ENCODE measurements around the gene MUC20. TPM values are rescaled to one million over a fixed set of nuclear protein-coding genes. Genes with fewer than 3 reads are reported as not detected.

The MUC20 gene
- total RNA-seq, 1 experiment from 2014 or later = not detected

DNA sequence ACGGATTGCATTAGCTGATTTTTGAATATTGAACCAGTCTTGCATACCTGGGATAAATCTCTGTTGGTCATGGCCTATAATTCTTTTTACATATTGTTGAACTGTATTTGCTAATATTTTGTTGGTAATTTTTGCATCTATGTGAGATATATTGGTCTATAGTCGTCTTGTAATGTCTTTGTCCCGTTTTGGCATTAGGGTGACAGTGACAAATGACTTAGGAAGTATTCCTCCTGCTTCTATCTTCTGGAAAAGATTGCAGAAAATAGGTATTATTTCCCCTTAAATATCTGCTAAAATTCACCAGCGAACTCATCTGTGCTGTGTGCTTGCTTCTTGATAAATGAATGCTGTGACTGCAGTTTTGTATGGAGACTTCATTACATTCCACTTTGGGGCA, 23.7 kb downstream of the MUC20 start:
- Histone ChIP-seq H3K36me3 (ENCODE audit: control insufficient read depth, insufficient read depth, low read length) (no peaks in the 10 kb centered on the region), H3K4me1 (ENCODE audit: control insufficient read depth, insufficient read depth, low read length) (no peaks in the 10 kb centered on the region), H3K27me3 (ENCODE audit: control insufficient read depth, insufficient read depth, low read length) (peaks cover 4% of the 10 kb centered on the region), H3K4me3 (ENCODE audit: low read depth in 2 of 2, low read length in 2 of 2) (no peak overlapping the region), H3K9me3 (ENCODE audit: control insufficient read depth, insufficient read depth, low read depth, low read length) (no peaks in the 10 kb centered on the region), H3K27ac (ENCODE audit: low read length) (no peak overlapping the region)
- intact Hi-C loops (cut with micrococcal nuclease; ENCODE audit: unreplicated experiment) (no loop called here), in situ Hi-C loops (cut with HindIII; ENCODE audit: low pct_unique_long_range_greater_than_20kb, low sequenced_read_pairs) (no loop called here)
- ChIA-PET POLR2A (no interaction called here), CTCF (no interaction called here)
- DNase-seq (ENCODE audit: low read depth, low spot score) = no peak
- no peak for ATAC-seq
- BruUV-seq (replicated peaks) = no TSS peak
- TF ChIP-seq, protein P1, sequence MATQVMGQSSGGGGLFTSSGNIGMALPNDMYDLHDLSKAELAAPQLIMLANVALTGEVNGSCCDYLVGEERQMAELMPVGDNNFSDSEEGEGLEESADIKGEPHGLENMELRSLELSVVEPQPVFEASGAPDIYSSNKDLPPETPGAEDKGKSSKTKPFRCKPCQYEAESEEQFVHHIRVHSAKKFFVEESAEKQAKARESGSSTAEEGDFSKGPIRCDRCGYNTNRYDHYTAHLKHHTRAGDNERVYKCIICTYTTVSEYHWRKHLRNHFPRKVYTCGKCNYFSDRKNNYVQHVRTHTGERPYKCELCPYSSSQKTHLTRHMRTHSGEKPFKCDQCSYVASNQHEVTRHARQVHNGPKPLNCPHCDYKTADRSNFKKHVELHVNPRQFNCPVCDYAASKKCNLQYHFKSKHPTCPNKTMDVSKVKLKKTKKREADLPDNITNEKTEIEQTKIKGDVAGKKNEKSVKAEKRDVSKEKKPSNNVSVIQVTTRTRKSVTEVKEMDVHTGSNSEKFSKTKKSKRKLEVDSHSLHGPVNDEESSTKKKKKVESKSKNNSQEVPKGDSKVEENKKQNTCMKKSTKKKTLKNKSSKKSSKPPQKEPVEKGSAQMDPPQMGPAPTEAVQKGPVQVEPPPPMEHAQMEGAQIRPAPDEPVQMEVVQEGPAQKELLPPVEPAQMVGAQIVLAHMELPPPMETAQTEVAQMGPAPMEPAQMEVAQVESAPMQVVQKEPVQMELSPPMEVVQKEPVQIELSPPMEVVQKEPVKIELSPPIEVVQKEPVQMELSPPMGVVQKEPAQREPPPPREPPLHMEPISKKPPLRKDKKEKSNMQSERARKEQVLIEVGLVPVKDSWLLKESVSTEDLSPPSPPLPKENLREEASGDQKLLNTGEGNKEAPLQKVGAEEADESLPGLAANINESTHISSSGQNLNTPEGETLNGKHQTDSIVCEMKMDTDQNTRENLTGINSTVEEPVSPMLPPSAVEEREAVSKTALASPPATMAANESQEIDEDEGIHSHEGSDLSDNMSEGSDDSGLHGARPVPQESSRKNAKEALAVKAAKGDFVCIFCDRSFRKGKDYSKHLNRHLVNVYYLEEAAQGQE (IDR thresholded peaks at IDR 0.05; ENCODE audit: insufficient read depth in 1 of 2, low read depth in 2 of 2, low read length in 1 of 2) = no peak
- TF ChIP-seq SIN3A (IDR thresholded peaks at IDR 0.05; ENCODE audit: borderline replicate concordance, insufficient read depth, low read depth, low read length) (no peak), POLR2AphosphoS5 (IDR thresholded peaks at IDR 0.05; ENCODE audit: low read depth, low read length) (no peak)

GRCh38 chr3:195746346-195746745, 25.6 kb downstream of the MUC20 start:
- no TSS peak for BruUV-seq (replicated peaks)
- Histone ChIP-seq H3K27me3 (ENCODE audit: control insufficient read depth, insufficient read depth, low read length) (peaks cover 4% of the 10 kb centered on the region), H3K4me1 (ENCODE audit: control insufficient read depth, insufficient read depth, low read length) (no peaks in the 10 kb centered on the region), H3K27ac (ENCODE audit: low read length) (no peak overlapping the region), H3K9me3 (ENCODE audit: control insufficient read depth, insufficient read depth, low read depth, low read length) (no peaks in the 10 kb centered on the region), H3K4me3 (ENCODE audit: low read depth in 2 of 2, low read length in 2 of 2) (no peak overlapping the region), H3K36me3 (ENCODE audit: control insufficient read depth, insufficient read depth, low read length) (no peaks in the 10 kb centered on the region)
- DNase-seq (ENCODE audit: low read depth, low spot score) = no peak
- TF ChIP-seq, protein P2, sequence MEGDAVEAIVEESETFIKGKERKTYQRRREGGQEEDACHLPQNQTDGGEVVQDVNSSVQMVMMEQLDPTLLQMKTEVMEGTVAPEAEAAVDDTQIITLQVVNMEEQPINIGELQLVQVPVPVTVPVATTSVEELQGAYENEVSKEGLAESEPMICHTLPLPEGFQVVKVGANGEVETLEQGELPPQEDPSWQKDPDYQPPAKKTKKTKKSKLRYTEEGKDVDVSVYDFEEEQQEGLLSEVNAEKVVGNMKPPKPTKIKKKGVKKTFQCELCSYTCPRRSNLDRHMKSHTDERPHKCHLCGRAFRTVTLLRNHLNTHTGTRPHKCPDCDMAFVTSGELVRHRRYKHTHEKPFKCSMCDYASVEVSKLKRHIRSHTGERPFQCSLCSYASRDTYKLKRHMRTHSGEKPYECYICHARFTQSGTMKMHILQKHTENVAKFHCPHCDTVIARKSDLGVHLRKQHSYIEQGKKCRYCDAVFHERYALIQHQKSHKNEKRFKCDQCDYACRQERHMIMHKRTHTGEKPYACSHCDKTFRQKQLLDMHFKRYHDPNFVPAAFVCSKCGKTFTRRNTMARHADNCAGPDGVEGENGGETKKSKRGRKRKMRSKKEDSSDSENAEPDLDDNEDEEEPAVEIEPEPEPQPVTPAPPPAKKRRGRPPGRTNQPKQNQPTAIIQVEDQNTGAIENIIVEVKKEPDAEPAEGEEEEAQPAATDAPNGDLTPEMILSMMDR (IDR thresholded peaks at IDR 0.05) = no peak
- TF ChIP-seq TCF7L2 (IDR thresholded peaks at IDR 0.05; ENCODE audit: low read depth, low read length) (no peak), POLR2AphosphoS5 (IDR thresholded peaks at IDR 0.05; ENCODE audit: low read depth, low read length) (no peak), SIN3A (IDR thresholded peaks at IDR 0.05; ENCODE audit: borderline replicate concordance, insufficient read depth, low read depth, low read length) (no peak)
- TF ChIP-seq, protein P1 (IDR thresholded peaks at IDR 0.05; ENCODE audit: insufficient read depth in 1 of 2, low read depth in 2 of 2, low read length in 1 of 2) = no peak
- in situ Hi-C loops (cut with HindIII; ENCODE audit: low pct_unique_long_range_greater_than_20kb, low sequenced_read_pairs) = no loop called here
- no peak for ATAC-seq
- ChIA-PET CTCF (no interaction called here), POLR2A (no interaction called here)
- intact Hi-C loops (cut with micrococcal nuclease; ENCODE audit: unreplicated experiment) = no loop called here
